ENCODE results near the gene YPEL2.

The YPEL2 gene

DNA sequence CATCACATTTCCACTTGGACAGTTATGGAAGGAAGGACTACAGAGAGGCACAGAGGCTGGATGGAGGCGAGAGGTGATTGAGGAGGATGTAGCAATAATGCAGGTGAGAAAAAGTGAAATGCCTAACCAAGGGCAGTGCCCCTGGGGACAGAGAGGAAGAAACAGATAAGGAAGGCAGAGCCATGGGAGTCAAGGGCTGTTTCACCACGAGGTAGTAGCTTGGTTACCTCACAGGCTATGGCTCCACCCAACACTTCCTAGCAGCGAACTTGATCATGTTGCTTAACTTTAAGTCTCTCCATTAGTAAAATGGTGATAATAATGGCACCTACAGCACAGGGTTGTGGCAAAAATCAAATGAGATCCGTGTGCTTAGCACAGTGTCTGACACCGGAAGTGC is 83.9 kb downstream of the YPEL2 start:
- DNase-seq (ENCODE audit: extremely low spot score), result no peak
- ChIA-PET CTCF (interaction anchor here (0.7 to 2.2 kb wide), 6 partner anchors 9 to 86 kb away, joined by 3 to 10 read pairs (median 3); no protein-coding TSS in a partner anchor), POLR2A (interaction anchor here (0.6 kb wide), 1 partner anchor 48 kb away, joined by 3 read pairs; no protein-coding TSS in a partner anchor)
- no peak for TF ChIP-seq CTCF (IDR thresholded peaks at IDR 0.05; ENCODE audit: control extremely low read depth, extremely low read depth, low read depth, missing control alignments)

GRCh38 chr17:59416184-59416583 is 84.7 kb downstream of the YPEL2 start:
- POLR2A ChIA-PET, result no interaction called here

DNA sequence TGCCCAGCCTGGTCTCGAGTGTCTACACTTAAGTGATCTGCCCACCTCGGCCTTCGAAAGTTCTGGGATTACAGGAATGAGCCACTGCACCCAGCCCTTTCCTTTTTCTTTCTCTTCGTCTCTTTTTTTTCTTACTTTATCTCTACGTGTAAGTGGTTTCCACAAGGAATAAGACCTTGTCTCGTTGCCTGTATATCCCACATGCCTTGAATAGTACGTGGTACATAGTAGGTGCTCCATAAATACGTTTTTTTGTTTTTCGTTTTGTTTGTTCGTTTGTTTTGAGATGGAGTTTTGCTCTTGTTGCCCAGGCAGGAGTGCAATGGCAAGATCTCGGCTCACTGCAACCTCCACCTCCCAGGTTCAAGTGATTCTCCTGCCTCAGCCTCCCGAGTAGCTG is 86.0 kb downstream of the YPEL2 start:
- POLR2A ChIA-PET, result no interaction called here
- CTCF ChIA-PET, result no interaction called here
- no peak for TF ChIP-seq CTCF (IDR thresholded peaks at IDR 0.05; ENCODE audit: control extremely low read depth, extremely low read depth, low read depth, missing control alignments)
- no peak for DNase-seq (ENCODE audit: extremely low spot score)

More at GRCh38 chr17:59416184-59416583, 84.7 kb downstream of the YPEL2 start:
- CTCF ChIA-PET, result interaction anchor here (0.7 to 2.2 kb wide), 6 partner anchors 9 to 87 kb away, joined by 3 to 10 read pairs (median 3); no protein-coding TSS in a partner anchor
- no peak for TF ChIP-seq CTCF (IDR thresholded peaks at IDR 0.05; ENCODE audit: control extremely low read depth, extremely low read depth, low read depth, missing control alignments)
- no peak for DNase-seq (ENCODE audit: extremely low spot score)

DNA sequence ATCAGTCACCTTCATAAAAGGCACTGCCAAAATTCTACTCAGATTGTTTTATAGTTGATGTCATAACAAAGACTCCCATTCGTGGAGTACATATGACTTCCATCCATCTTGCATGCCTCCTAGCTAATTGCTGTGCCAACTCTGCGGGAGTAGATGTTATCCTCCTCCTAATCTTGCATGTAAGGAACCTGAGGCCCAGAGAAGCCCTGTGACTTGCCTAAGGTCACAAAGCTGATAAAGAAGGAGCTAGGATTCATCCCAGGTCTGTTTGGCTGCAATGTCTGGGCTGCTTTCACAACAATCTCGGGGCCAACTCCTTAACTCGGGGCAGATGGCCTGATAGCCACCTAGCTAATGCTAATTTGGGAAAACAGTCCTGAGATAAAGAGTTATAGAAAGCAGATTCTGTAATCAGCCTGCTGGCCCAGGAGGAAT is 87.3 kb downstream of the YPEL2 start:
- ChIA-PET POLR2A (no interaction called here), CTCF (interaction anchor here (1.2 to 1.4 kb wide), 2 partner anchors 89 to 108 kb away, joined by 4 read pairs; no protein-coding TSS in a partner anchor)
- DNase-seq (ENCODE audit: extremely low spot score), result no peak
- no peak for TF ChIP-seq CTCF (IDR thresholded peaks at IDR 0.05; ENCODE audit: control extremely low read depth, extremely low read depth, low read depth, missing control alignments)

- TF ChIP-seq CTCF (IDR thresholded peaks at IDR 0.05; ENCODE audit: control extremely low read depth, extremely low read depth, low read depth, missing control alignments), result no peak
- CTCF ChIA-PET, result interaction anchor here (1.6 kb wide), 1 partner anchor 20 kb away, joined by 4 read pairs; no protein-coding TSS in a partner anchor
- POLR2A ChIA-PET, result no interaction called here
- no peak for DNase-seq (ENCODE audit: extremely low spot score)
Measured at GRCh38 chr17:59420901-59421300, 89.4 kb downstream of the YPEL2 start.

GRCh38 chr17:59421722-59422121 is 90.3 kb downstream of the YPEL2 start:
- ChIA-PET POLR2A (no interaction called here), CTCF (interaction anchor here (12.6 kb wide), 1 partner anchor 20 kb away, joined by 148 read pairs; no protein-coding TSS in a partner anchor)
- DNase-seq (ENCODE audit: extremely low spot score), result no peak
- TF ChIP-seq CTCF (IDR thresholded peaks at IDR 0.05; ENCODE audit: control extremely low read depth, extremely low read depth, low read depth, missing control alignments), result no peak

Measured in GM10248 (cell line).